HEK293T (cell line): ENCODE measurements around the gene SPOUT1.

Experiments used
- CTCF ChIA-PET: fragments of 350-600 bp; formaldehyde crosslinking; extraction: SDS; loops from one replicate; lab custom pipeline; 2021; ENCODE audit warnings: antibody characterized with exemption, inconsistent platforms; lab: Yijun Ruan, JAX
- POLR2A ChIA-PET: fragments of 350-600 bp; formaldehyde crosslinking; extraction: SDS; loops from one replicate; lab custom pipeline; 2020; ENCODE audit warnings: antibody characterized with exemption, inconsistent platforms; lab: Yijun Ruan, JAX
- DNase-seq: peaks from one replicate; pipeline ENCODE4 v3.0.0; 2012; ENCODE audit warnings: mixed read lengths; ENCODE audit errors: extremely low spot score
- ARNT ChIP-seq: fragments of 450-650 bp; IDR thresholded peaks from 2 replicates; pipeline ENCODE4 v1.6.1; 2017; ENCODE audit warnings: mild to moderate bottlenecking
- BHLHE40 ChIP-seq: fragments of 450-650 bp; IDR thresholded peaks from 2 replicates; pipeline ENCODE4 v1.6.1; 2016; ENCODE audit warnings: mild to moderate bottlenecking, moderate library complexity, borderline replicate concordance
- CTBP1 ChIP-seq: fragments of 450-650 bp; IDR thresholded peaks from 2 replicates; pipeline ENCODE4 v1.6.1; 2016; ENCODE audit warnings: borderline replicate concordance
- ELF4 ChIP-seq: fragments of 450-650 bp; IDR thresholded peaks from 2 replicates; pipeline ENCODE4 v1.6.1; 2017; ENCODE audit warnings: antibody characterized with exemption
- FOXA1 ChIP-seq: fragments of 450-650 bp; IDR thresholded peaks from 2 replicates; pipeline ENCODE4 v1.6.1; 2016; ENCODE audit warnings: mild to moderate bottlenecking
- FOXK2 ChIP-seq: fragments of 450-650 bp; IDR thresholded peaks from 2 replicates; pipeline ENCODE4 v1.6.1; 2016; ENCODE audit warnings: mild to moderate bottlenecking
- FOXM1 ChIP-seq: fragments of 450-650 bp; IDR thresholded peaks from 2 replicates; pipeline ENCODE4 v1.6.1; 2017; ENCODE audit warnings: mild to moderate bottlenecking, borderline replicate concordance
- HDGF ChIP-seq: fragments of 450-650 bp; IDR thresholded peaks from 2 replicates; pipeline ENCODE4 v1.6.1; 2017; ENCODE audit warnings: antibody characterized with exemption, borderline replicate concordance
- L3MBTL2 ChIP-seq: fragments of 450-650 bp; conservative IDR thresholded peaks from 2 replicates; pipeline ENCODE4 v1.6.1; 2016; ENCODE audit warnings: mild to moderate bottlenecking
- LEF1 ChIP-seq: fragments of 450-650 bp; IDR thresholded peaks from 2 replicates; pipeline ENCODE4 v1.6.1; 2017; ENCODE audit warnings: mild to moderate bottlenecking, borderline replicate concordance
- NFRKB ChIP-seq: fragments of 450-650 bp; IDR thresholded peaks from 2 replicates; pipeline ENCODE4 v1.6.1; 2016; ENCODE audit warnings: mild to moderate bottlenecking, moderate library complexity
- SP1 ChIP-seq: fragments of 450-650 bp; IDR thresholded peaks from 2 replicates; pipeline ENCODE4 v1.6.1; 2017
- SUZ12 ChIP-seq: fragments of 450-650 bp; IDR thresholded peaks from 2 replicates; pipeline ENCODE4 v1.6.1; 2016; ENCODE audit warnings: mild to moderate bottlenecking
- TARDBP ChIP-seq: fragments of 450-650 bp; IDR thresholded peaks from 2 replicates; pipeline ENCODE4 v1.6.1; 2016
- ZNF384 ChIP-seq: fragments of 450-650 bp; IDR thresholded peaks from 2 replicates; pipeline ENCODE4 v1.6.1; 2016
- TF ChIP-seq, protein P1 (sequence below): fragments of 450-650 bp; IDR thresholded peaks from 2 replicates; pipeline ENCODE4 v1.6.1; 2016

The SPOUT1 gene

GRCh38 chr9:128820665-128821583, 8.7 kb downstream of the SPOUT1 start:
- ChIA-PET CTCF (interaction anchor here (1.7 kb wide), 1 partner anchor 88 kb away, joined by 5 read pairs; no protein-coding TSS in a partner anchor), POLR2A (interaction anchor here (3.2 kb wide), 1 partner anchor 8 kb away, joined by 57 read pairs; the partner anchor contains the start of gene SPOUT1)
- no peak for DNase-seq
- TF ChIP-seq ARNT, result no peak

DNA sequence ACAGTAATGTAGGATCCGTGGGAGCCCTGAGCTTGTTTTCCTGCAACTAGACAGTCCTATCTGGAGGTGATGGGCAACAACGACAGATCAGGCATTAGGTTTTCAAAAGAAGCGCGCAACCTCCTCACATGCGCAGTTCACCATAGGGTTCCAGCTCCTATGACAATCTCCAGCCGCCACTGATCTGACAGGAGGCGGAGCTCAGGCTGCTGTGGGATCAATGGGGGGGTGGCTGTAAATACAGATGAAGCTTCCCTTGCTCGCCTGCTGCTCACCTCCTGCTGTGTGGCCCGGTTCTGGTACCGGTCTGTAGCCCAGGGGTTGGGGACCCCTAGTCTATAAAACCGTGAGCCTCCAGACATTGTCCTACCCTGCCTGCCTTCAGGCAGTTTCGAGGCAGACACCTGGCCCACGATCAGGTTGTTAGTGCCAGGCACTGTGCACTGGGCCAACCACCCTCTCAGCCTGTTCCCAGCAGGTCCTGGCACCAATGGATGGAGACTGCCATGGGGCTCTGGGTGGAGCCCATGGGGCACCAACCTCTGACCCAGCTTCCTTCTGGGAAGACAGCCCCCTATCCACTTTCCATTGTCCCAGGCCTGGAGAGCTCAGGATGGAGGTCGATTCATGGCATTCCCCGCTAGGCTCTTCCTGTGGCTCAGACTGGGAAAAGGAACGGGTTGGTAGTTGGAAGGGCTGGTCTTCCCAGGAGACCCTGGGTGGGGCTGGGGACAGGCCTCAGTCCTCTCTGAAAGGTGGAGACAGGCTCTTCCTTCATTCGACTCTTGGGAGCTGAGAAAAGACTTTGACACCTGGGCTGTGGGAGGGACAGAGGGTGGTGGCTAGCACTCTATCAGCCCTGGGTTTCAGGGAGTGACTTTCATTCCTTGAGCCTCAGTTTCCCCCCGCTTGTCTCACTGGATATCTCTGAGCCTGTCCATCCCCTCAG, 9.6 kb downstream of the SPOUT1 start:
- POLR2A ChIA-PET, result interaction anchor here (2.5 to 3.2 kb wide), 2 partner anchors 9 to 11 kb away, joined by 16 to 57 read pairs; partner anchors contain the start of gene SPOUT1

DNA sequence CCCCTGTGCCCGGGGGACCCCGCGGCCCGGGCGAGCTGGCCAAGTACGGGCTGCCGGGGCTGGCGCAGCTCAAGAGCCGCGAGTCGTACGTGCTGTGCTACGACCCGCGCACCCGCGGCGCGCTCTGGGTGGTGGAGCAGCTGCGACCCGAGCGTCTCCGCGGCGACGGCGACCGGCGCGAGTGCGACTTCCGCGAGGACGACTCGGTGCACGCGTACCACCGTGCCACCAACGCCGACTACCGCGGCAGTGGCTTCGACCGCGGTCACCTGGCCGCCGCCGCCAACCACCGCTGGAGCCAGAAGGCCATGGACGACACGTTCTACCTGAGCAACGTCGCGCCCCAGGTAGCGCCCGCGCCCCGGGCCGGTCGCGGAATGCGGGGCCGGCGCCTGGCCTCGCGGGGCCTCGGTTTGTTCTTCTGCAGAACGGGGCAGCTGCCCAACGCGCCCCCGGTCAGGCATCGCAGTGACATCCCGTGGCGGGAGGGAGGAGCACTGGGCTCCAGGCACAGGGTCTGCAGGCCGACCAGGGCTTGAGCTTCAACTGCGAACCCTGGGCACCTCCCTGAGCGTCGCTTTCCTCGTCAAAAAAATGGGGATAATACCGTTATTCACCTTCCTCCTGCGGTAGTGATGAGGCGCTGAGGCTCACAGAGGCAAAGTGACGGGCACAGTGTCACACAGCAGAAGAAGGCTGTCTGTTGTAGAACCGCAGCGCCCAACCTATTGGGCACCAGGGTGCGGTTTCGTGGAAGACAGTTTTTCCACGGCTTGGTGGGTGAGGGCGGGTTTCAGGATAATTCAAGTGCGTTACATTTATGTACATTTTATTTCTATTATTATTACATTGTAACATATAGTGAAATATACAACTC, 10.5 kb downstream of the SPOUT1 start:
- TF ChIP-seq FOXM1, result no peak
- TF ChIP-seq HDGF, result no peak
- no peak for TF ChIP-seq NFRKB
- no peak for TF ChIP-seq LEF1
- no peak for TF ChIP-seq FOXA1
- TF ChIP-seq, protein P1, sequence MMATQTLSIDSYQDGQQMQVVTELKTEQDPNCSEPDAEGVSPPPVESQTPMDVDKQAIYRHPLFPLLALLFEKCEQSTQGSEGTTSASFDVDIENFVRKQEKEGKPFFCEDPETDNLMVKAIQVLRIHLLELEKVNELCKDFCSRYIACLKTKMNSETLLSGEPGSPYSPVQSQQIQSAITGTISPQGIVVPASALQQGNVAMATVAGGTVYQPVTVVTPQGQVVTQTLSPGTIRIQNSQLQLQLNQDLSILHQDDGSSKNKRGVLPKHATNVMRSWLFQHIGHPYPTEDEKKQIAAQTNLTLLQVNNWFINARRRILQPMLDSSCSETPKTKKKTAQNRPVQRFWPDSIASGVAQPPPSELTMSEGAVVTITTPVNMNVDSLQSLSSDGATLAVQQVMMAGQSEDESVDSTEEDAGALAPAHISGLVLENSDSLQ, result no peak
- no peak for TF ChIP-seq ARNT
- TF ChIP-seq SUZ12, result no peak
- no peak for TF ChIP-seq FOXK2
- TF ChIP-seq SP1, result no peak
- no peak for TF ChIP-seq ZNF384
- no peak for TF ChIP-seq BHLHE40
- no peak for DNase-seq
- ChIA-PET POLR2A (interaction anchor here (0.7 to 3.2 kb wide), 9 partner anchors 10 to 217 kb away, joined by 3 to 57 read pairs (median 5); partner anchors contain the start of genes MIGA2, PHYHD1, SPOUT1 and ZER1), CTCF (interaction anchor here (0.7 to 2.8 kb wide), 10 partner anchors 9 to 170 kb away, joined by 3 to 20 read pairs (median 3); partner anchors contain the start of genes DOLK, NUP188 and SPOUT1)

More for the DNA sequence above, 9.6 kb downstream of the SPOUT1 start:
- DNase-seq, result no peak
- CTCF ChIA-PET, result interaction anchor here (0.8 to 2.8 kb wide), 3 partner anchors 10 to 87 kb away, joined by 3 to 20 read pairs (median 5); partner anchors contain the start of gene SPOUT1
- TF ChIP-seq LEF1, result no peak
- TF ChIP-seq ARNT, result no peak
- TF ChIP-seq, protein P1, result peak; percentile 71
- TF ChIP-seq ELF4, result no peak

DNA sequence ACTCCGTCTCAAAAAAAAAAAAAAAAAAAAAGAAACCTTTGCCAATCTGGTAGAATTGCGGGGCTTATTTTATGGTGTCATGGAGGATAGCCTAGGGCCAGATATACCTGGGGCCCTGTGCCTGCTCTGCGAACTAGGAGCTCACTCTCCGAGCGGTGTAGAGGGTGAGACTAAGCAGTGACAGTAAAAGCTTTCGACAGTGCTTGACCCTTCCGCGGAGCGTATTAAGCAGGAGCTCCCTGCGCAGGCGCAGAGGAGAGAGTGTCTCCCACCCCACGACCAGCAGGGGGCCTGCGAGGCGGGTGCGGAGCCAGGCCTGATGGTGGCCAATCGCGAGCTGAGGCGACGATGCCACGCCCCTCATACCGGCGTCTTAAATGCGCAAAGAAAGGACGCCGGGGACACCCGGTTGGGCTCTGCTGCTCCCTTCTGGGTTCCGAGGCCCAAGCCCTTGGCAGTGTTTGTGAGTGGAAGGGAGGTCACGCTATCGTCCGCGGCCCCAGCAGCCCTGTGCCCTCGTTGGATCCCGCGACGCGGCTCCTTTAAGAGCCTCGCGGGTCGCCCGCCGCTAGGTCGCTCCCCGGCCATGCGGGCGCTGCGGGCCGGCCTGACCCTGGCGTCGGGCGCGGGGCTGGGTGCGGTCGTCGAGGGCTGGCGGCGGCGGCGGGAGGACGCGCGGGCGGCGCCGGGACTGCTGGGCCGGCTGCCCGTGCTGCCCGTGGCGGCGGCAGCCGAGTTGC, 11.3 kb downstream of the SPOUT1 start, which contains the start of gene ENDOG:
ENDOG (plus strand) TSS at position 402 of the 740 bp plus-strand sequence; CDS start at position 587, 185 bp downstream.
- ChIA-PET CTCF (interaction anchor here (0.6 to 2.8 kb wide), 12 partner anchors 8 to 169 kb away, joined by 3 to 20 read pairs (median 3); partner anchors contain the start of genes DOLK, NUP188, PKN3 and SPOUT1), POLR2A (interaction anchor here (0.6 to 3.2 kb wide), 19 partner anchors 9 to 218 kb away, joined by 3 to 57 read pairs (median 4); partner anchors contain the start of genes KYAT1, LRRC8A, MIGA2 and PHYHD1)
- TF ChIP-seq ELF4 (no peak), HDGF (0 out of 2 replicates have a peak, but pooled peaks have one; percentile 90), ARNT (peak; percentile 20; the same call in 1 of the 2 replicates), L3MBTL2 (peak; percentile 67), ZNF384 (peak; percentile 96), BHLHE40 (no peak)
- TF ChIP-seq, protein P1, result peak; percentile 23; the same call in 1 of the 2 replicates
- DNase-seq, result peak; percentile 99

DNA sequence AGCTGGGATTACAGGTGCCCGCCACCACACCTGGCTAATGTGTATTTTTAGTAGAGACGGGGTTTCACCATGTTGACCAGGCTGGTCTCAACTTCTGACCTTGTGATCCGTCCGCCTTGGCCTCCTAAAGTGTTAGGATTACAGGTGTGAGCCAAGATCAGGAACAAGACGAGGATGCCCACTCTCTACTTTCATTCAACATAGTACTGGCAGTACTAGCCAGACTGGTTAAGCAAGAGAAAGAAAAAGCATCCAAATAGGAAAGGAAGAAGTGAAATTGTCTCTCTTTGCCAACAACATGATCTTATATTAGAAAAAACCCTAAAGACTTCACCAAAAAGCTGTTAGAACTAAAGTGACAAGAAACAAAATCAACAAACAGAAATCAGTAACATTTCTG, 18.7 kb downstream of the SPOUT1 start:
- CTCF ChIA-PET, result no interaction called here
- no peak for DNase-seq
- no peak for TF ChIP-seq NFRKB
- no peak for TF ChIP-seq CTBP1
- no peak for TF ChIP-seq LEF1
- no peak for TF ChIP-seq HDGF
- no peak for TF ChIP-seq L3MBTL2
- TF ChIP-seq FOXK2, result no peak
- TF ChIP-seq BHLHE40, result no peak
- TF ChIP-seq FOXM1, result no peak
- TF ChIP-seq TARDBP, result no peak
- TF ChIP-seq ELF4, result no peak
- TF ChIP-seq, protein P1, result no peak
- TF ChIP-seq SP1, result no peak
- no peak for TF ChIP-seq FOXA1
- TF ChIP-seq ARNT, result no peak
- TF ChIP-seq ZNF384, result no peak
- no peak for TF ChIP-seq SUZ12
- POLR2A ChIA-PET, result interaction anchor here (0.9 kb wide), 1 partner anchor 23 kb away, joined by 3 read pairs; no protein-coding TSS in a partner anchor
